ENCODE data around the gene NFYB.

The NFYB gene

GRCh38 chr12:104155711-104156555, 17.9 kb upstream of the NFYB start:
- Histone ChIP-seq H3K23ac (ENCODE audit: low read length) (no peak overlapping the region), H2BK5ac (ENCODE audit: low read depth, low read length, poor library complexity) (no peak overlapping the region), H3K18ac (ENCODE audit: low read length) (no peak overlapping the region), H3K4me2 (ENCODE audit: low read length) (no peak overlapping the region), H2AK5ac (ENCODE audit: low read length) (no peak overlapping the region), H4K91ac (ENCODE audit: low read depth, low read length) (no peak overlapping the region), H4K8ac (ENCODE audit: low read depth, low read length) (no peak overlapping the region), H3K79me2 (ENCODE audit: control insufficient read depth, insufficient read depth, low read length, poor library complexity) (no peaks in the 10 kb centered on the region), H3K79me1 (ENCODE audit: low read length) (no peaks in the 10 kb centered on the region), H3K4ac (ENCODE audit: low read depth, low read length) (no peak overlapping the region), H3K36me3 (ENCODE audit: control insufficient read depth in 1 of 2, insufficient read depth in 2 of 2, low read length in 2 of 2) (no peaks in the 10 kb centered on the region), H2BK12ac (ENCODE audit: low read length) (no peak overlapping the region), H2BK120ac (ENCODE audit: insufficient read depth, low read length, poor library complexity) (peak overlapping the region; percentile 31), H2AFZ (ENCODE audit: insufficient read depth, low read length, poor library complexity) (no peak overlapping the region), H3K9me3 (ENCODE audit: insufficient read depth, low read depth, low read length) (no peaks in the 10 kb centered on the region), H4K12ac (ENCODE audit: low read depth, low read length) (no peak overlapping the region), H3K27ac (ENCODE audit: low read depth, low read length) (no peak overlapping the region), H3K27me3 (ENCODE audit: insufficient read depth, low read length) (no peaks in the 10 kb centered on the region), H3K4me3 (ENCODE audit: low read depth, low read length) (no peak overlapping the region), H3K14ac (ENCODE audit: low read length) (no peak overlapping the region), H3K4me1 (ENCODE audit: control insufficient read depth in 1 of 2, insufficient read depth in 2 of 2, low read length in 2 of 2) (no peaks in the 10 kb centered on the region), H3K9ac (ENCODE audit: low read length) (no peak overlapping the region)
- WGBS (ENCODE audit: extremely low coverage, insufficient coverage, insufficient read length) = no CpG with 5 or more reads among the region's 8 CpGs
- DNase-seq = peak in 1 of 2 donors; percentile 73

- WGBS (ENCODE audit: extremely low coverage, insufficient coverage, insufficient read length) = no CpG with 5 or more reads among the region's 2 CpGs
Measured at GRCh38 chr12:104154806-104155205, 16.8 kb upstream of the NFYB start.

GRCh38 chr12:104154286-104154685, 16.3 kb upstream of the NFYB start:
- Histone ChIP-seq H2AFZ (ENCODE audit: insufficient read depth, low read length, poor library complexity) (no peak overlapping the region), H3K36me3 (ENCODE audit: control insufficient read depth in 1 of 2, insufficient read depth in 2 of 2, low read length in 2 of 2) (no peaks in the 10 kb centered on the region), H2BK12ac (ENCODE audit: low read length) (no peak overlapping the region), H3K23ac (ENCODE audit: low read length) (no peak overlapping the region), H2AK5ac (ENCODE audit: low read length) (no peak overlapping the region), H3K14ac (ENCODE audit: low read length) (no peak overlapping the region), H3K27me3 (ENCODE audit: insufficient read depth, low read length) (no peaks in the 10 kb centered on the region), H3K9me3 (ENCODE audit: insufficient read depth, low read depth, low read length) (no peaks in the 10 kb centered on the region), H3K79me2 (ENCODE audit: control insufficient read depth, insufficient read depth, low read length, poor library complexity) (no peaks in the 10 kb centered on the region), H4K91ac (ENCODE audit: low read depth, low read length) (no peak overlapping the region), H3K18ac (ENCODE audit: low read length) (no peak overlapping the region), H3K4me3 (ENCODE audit: low read depth, low read length) (no peak overlapping the region), H4K8ac (ENCODE audit: low read depth, low read length) (no peak overlapping the region), H4K12ac (ENCODE audit: low read depth, low read length) (no peak overlapping the region), H3K27ac (ENCODE audit: low read depth, low read length) (no peak overlapping the region), H2BK5ac (ENCODE audit: low read depth, low read length, poor library complexity) (no peak overlapping the region), H3K9ac (ENCODE audit: low read length) (no peak overlapping the region), H3K4ac (ENCODE audit: low read depth, low read length) (no peak overlapping the region), H3K79me1 (ENCODE audit: low read length) (no peaks in the 10 kb centered on the region), H2BK120ac (ENCODE audit: insufficient read depth, low read length, poor library complexity) (no peak overlapping the region), H3K4me1 (ENCODE audit: control insufficient read depth in 1 of 2, insufficient read depth in 2 of 2, low read length in 2 of 2) (no peaks in the 10 kb centered on the region), H3K4me2 (ENCODE audit: low read length) (no peak overlapping the region)
- WGBS (ENCODE audit: extremely low coverage, insufficient coverage, insufficient read length) = no CpG with 5 or more reads among the region's 4 CpGs
- DNase-seq = peak; percentile 53 to 73

More at GRCh38 chr12:104154806-104155205, 16.8 kb upstream of the NFYB start:
- Histone ChIP-seq H3K14ac (ENCODE audit: low read length) (no peak overlapping the region), H2BK12ac (ENCODE audit: low read length) (no peak overlapping the region), H3K9me3 (ENCODE audit: insufficient read depth, low read depth, low read length) (no peaks in the 10 kb centered on the region), H3K9ac (ENCODE audit: low read length) (no peak overlapping the region), H2AK5ac (ENCODE audit: low read length) (no peak overlapping the region), H3K18ac (ENCODE audit: low read length) (no peak overlapping the region), H2BK120ac (ENCODE audit: insufficient read depth, low read length, poor library complexity) (no peak overlapping the region), H3K27me3 (ENCODE audit: insufficient read depth, low read length) (no peaks in the 10 kb centered on the region), H4K8ac (ENCODE audit: low read depth, low read length) (no peak overlapping the region), H3K36me3 (ENCODE audit: control insufficient read depth in 1 of 2, insufficient read depth in 2 of 2, low read length in 2 of 2) (no peaks in the 10 kb centered on the region), H3K4ac (ENCODE audit: low read depth, low read length) (no peak overlapping the region), H4K91ac (ENCODE audit: low read depth, low read length) (no peak overlapping the region), H3K23ac (ENCODE audit: low read length) (no peak overlapping the region), H3K4me2 (ENCODE audit: low read length) (no peak overlapping the region), H3K79me2 (ENCODE audit: control insufficient read depth, insufficient read depth, low read length, poor library complexity) (no peaks in the 10 kb centered on the region), H3K79me1 (ENCODE audit: low read length) (no peaks in the 10 kb centered on the region), H2BK5ac (ENCODE audit: low read depth, low read length, poor library complexity) (no peak overlapping the region), H3K4me1 (ENCODE audit: control insufficient read depth in 1 of 2, insufficient read depth in 2 of 2, low read length in 2 of 2) (no peaks in the 10 kb centered on the region), H3K27ac (ENCODE audit: low read depth, low read length) (no peak overlapping the region), H2AFZ (ENCODE audit: insufficient read depth, low read length, poor library complexity) (no peak overlapping the region), H4K12ac (ENCODE audit: low read depth, low read length) (no peak overlapping the region), H3K4me3 (ENCODE audit: low read depth, low read length) (no peak overlapping the region)
- DNase-seq = no peak

- H2BK5ac ChIP-seq (ENCODE audit: low read depth, low read length, poor library complexity) = no peak overlapping the region
- H2AFZ ChIP-seq (ENCODE audit: insufficient read depth, low read length, poor library complexity) = no peak overlapping the region
- no peak overlapping the region for H3K4me3 ChIP-seq (ENCODE audit: low read depth, low read length)
- no peaks in the 10 kb centered on the region for H3K27me3 ChIP-seq (ENCODE audit: insufficient read depth, low read length)
- H3K14ac ChIP-seq (ENCODE audit: low read length) = no peak overlapping the region
- H3K4ac ChIP-seq (ENCODE audit: low read depth, low read length) = no peak overlapping the region
- no peaks in the 10 kb centered on the region for H3K9me3 ChIP-seq (ENCODE audit: insufficient read depth, low read depth, low read length)
- H3K79me1 ChIP-seq (ENCODE audit: low read length) = no peaks in the 10 kb centered on the region
- no peak overlapping the region for H3K4me2 ChIP-seq (ENCODE audit: low read length)
- H2AK5ac ChIP-seq (ENCODE audit: low read length) = no peak overlapping the region
- DNase-seq = no peak
- no peaks in the 10 kb centered on the region for H3K79me2 ChIP-seq (ENCODE audit: control insufficient read depth, insufficient read depth, low read length, poor library complexity)
- no peak overlapping the region for H4K8ac ChIP-seq (ENCODE audit: low read depth, low read length)
- H4K12ac ChIP-seq (ENCODE audit: low read depth, low read length) = no peak overlapping the region
- no peak overlapping the region for H3K23ac ChIP-seq (ENCODE audit: low read length)
- H2BK120ac ChIP-seq (ENCODE audit: insufficient read depth, low read length, poor library complexity) = no peak overlapping the region
- no peak overlapping the region for H3K9ac ChIP-seq (ENCODE audit: low read length)
- H2BK12ac ChIP-seq (ENCODE audit: low read length) = no peak overlapping the region
- H4K91ac ChIP-seq (ENCODE audit: low read depth, low read length) = no peak overlapping the region
- H3K27ac ChIP-seq (ENCODE audit: low read depth, low read length) = no peak overlapping the region
- H3K4me1 ChIP-seq (ENCODE audit: control insufficient read depth in 1 of 2, insufficient read depth in 2 of 2, low read length in 2 of 2) = no peaks in the 10 kb centered on the region
- no peak overlapping the region for H3K18ac ChIP-seq (ENCODE audit: low read length)
- no peaks in the 10 kb centered on the region for H3K36me3 ChIP-seq (ENCODE audit: control insufficient read depth in 1 of 2, insufficient read depth in 2 of 2, low read length in 2 of 2)
Measured at GRCh38 chr12:104152685-104153241, 14.8 kb upstream of the NFYB start.
